ENCODE data around the gene MED25.

Gene MED25

GRCh38 chr19:49862391-49863253 is 44.5 kb downstream of the MED25 start:
- no peak for DNase-seq (ENCODE audit: low read depth in 1 of 2, low spot score in 1 of 2)
- H3K27ac ChIP-seq (replicated peaks), result no peak overlapping the region
- TF ChIP-seq POLR2AphosphoS5 (IDR thresholded peaks at IDR 0.05; ENCODE audit: low read depth), result no peak
- H3K4me3 ChIP-seq (replicated peaks; ENCODE audit: insufficient read depth, low read length), result no peak overlapping the region
- no peaks in the 10 kb centered on the region for H3K27me3 ChIP-seq (ENCODE audit: insufficient read depth, poor library complexity, severe bottlenecking)

GRCh38 chr19:49863254-49863934 is 45.3 kb downstream of the MED25 start:
- TF ChIP-seq GABPA (IDR thresholded peaks at IDR 0.05; ENCODE audit: low read depth) (no peak), REST (IDR thresholded peaks at IDR 0.05; ENCODE audit: insufficient replicate concordance, low read depth) (no peak), CTCF (IDR thresholded peaks at IDR 0.05; ENCODE audit: insufficient read depth, low read length) (no peak)

GRCh38 chr19:49863935-49864320 is 45.8 kb downstream of the MED25 start:
- no peak overlapping the region for H3K27ac ChIP-seq (replicated peaks)
- H3K4me3 ChIP-seq (replicated peaks; ENCODE audit: insufficient read depth, low read length), result no peak overlapping the region
- no peak for DNase-seq (ENCODE audit: low read depth in 1 of 2, low spot score in 1 of 2)
- H3K27me3 ChIP-seq (ENCODE audit: insufficient read depth, poor library complexity, severe bottlenecking), result no peaks in the 10 kb centered on the region
- TF ChIP-seq POLR2AphosphoS5 (IDR thresholded peaks at IDR 0.05; ENCODE audit: low read depth) (peak; percentile 10; the same call in 1 of the 2 replicates), CTCF (IDR thresholded peaks at IDR 0.05; ENCODE audit: insufficient read depth, low read length) (no peak), GABPA (IDR thresholded peaks at IDR 0.05; ENCODE audit: low read depth) (no peak)

More at GRCh38 chr19:49863254-49863934, 45.3 kb downstream of the MED25 start:
- H3K27me3 ChIP-seq (ENCODE audit: insufficient read depth, poor library complexity, severe bottlenecking), result no peaks in the 10 kb centered on the region
- no peak for DNase-seq (ENCODE audit: low read depth in 1 of 2, low spot score in 1 of 2)
- no peak overlapping the region for H3K4me3 ChIP-seq (replicated peaks; ENCODE audit: insufficient read depth, low read length)
- H3K27ac ChIP-seq (replicated peaks), result no peak overlapping the region

GRCh38 chr19:49864890-49865289 is 46.8 kb downstream of the MED25 start:
- H3K4me3 ChIP-seq (replicated peaks; ENCODE audit: insufficient read depth, low read length), result peak overlapping the region; percentile 28
- peak; percentile 74; the same call in 1 of the 2 replicates for TF ChIP-seq SPI1 (IDR thresholded peaks at IDR 0.05; ENCODE audit: borderline replicate concordance, low read depth)
- no peak for TF ChIP-seq GABPA (IDR thresholded peaks at IDR 0.05; ENCODE audit: low read depth)
- H3K27me3 ChIP-seq (ENCODE audit: insufficient read depth, poor library complexity, severe bottlenecking), result no peaks in the 10 kb centered on the region
- DNase-seq (ENCODE audit: low read depth in 1 of 2, low spot score in 1 of 2), result peak in 1 of 2 experiments; percentile 84
- H3K27ac ChIP-seq (replicated peaks), result peak overlapping the region; percentile 21

GRCh38 chr19:49866933-49867782 is 49.1 kb downstream of the MED25 start, which contains the start of gene PNKP:
Gene PNKP, minus strand, starts transcription at chr19:49867576. Its CDS starts 372 bp downstream, at chr19:49867204.
- DNase-seq (ENCODE audit: low read depth in 1 of 2, low spot score in 1 of 2), result peak; percentile 82 to 90
- Histone ChIP-seq H3K27ac (replicated peaks) (peak within 1 kb of the TSS; percentile 85), H3K27me3 (ENCODE audit: insufficient read depth, poor library complexity, severe bottlenecking) (no peaks in the 10 kb centered on the region), H3K4me3 (replicated peaks; ENCODE audit: insufficient read depth, low read length) (peak within 1 kb of the TSS; percentile 82)
- TF ChIP-seq SPI1 (IDR thresholded peaks at IDR 0.05; ENCODE audit: borderline replicate concordance, low read depth) (no peak), GABPA (IDR thresholded peaks at IDR 0.05; ENCODE audit: low read depth) (peak; percentile 91), REST (IDR thresholded peaks at IDR 0.05; ENCODE audit: insufficient replicate concordance, low read depth) (no peak), CTCF (IDR thresholded peaks at IDR 0.05; ENCODE audit: insufficient read depth, low read length) (no peak), POLR2AphosphoS5 (IDR thresholded peaks at IDR 0.05; ENCODE audit: low read depth) (peak; percentile 73; the same call in 1 of the 2 replicates)
